ENCODE data around the gene S1PR4. TPM values are rescaled to one million over a fixed set of nuclear protein-coding genes. Genes with fewer than 3 reads are reported as not detected.
"Not testable (repeated sequence)": the region's sequence is repeated elsewhere in the genome, so short reads cannot be mapped to it uniquely, and the experiment has no call there.

S1PR4 gene
- total RNA-seq, 2 experiments from 2014 or later: 32.7 to 34.0 TPM

DNA sequence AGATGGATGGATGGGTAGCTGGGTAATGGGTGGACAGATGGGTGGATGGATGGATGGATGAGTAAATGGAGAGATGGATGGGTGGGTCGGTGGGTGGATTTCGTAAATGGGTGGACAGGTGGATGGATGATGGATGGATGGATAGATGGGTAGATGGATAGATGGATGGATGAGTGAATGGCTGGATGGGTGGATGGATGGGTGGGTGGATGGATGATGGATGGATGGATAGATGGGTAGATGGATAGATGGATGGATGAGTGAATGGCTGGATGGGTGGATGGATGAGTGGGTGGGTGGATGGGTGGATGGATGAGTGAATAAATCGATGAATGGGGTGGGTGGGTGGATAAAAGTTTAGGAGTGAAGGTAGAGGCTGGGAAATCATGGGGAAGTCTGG is 24.1 kb upstream of the S1PR4 start:
- H3K4me3 Mint-ChIP-seq; H3K4me1 Mint-ChIP-seq (ENCODE audit: low read depth); POLR2A ChIA-PET; CTCF ChIA-PET; H3K27ac Mint-ChIP-seq; H3K27me3 Mint-ChIP-seq; H3K9me3 Mint-ChIP-seq; DNase-seq: not testable (repeated sequence)
- peaks cover 27% of the 10 kb centered on the region for H3K36me3 Mint-ChIP-seq
- intact Hi-C loops (cut with micrococcal nuclease): loop anchor here (2.0 kb wide), 2 partner anchors 14 to 30 kb away; partner anchors contain the start of gene NCLN

DNA sequence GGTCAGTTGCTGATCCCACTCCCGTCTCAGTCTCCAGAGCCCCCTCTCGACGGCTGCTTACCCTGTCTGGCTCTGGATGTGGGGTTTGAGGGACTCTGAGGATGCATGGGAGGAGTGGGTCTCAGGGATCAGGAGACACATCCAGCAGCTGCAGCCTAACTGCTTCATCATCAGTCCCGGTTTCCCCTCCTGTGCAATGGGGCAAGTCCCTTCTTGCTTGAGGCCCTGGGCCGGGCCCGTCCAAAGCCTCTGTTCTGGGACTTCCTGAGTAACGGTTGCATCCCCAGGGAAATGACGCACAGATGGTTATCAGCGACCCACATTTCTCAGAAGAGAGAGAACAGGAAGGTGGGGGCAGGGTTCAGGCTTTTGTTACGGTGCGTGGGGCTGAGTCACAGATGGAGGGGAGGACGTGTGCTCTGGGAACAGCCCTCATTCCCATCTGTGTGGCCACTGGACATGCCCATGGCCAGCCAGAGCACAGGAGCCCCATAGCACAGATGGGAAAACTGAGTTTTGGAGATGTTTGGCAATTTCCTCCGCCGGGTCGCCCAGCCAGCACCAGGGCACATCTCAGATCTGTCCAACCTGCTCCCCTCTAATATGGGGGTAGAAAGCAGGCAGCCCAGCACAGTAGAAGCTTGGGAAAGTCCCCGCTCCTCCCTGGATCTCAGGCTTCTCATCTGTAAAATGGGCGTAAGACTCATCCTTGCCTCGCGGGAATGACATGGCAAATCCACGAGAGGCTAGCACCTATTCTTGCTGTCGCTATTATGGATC is 23.4 kb upstream of the S1PR4 start:
- DNase-seq: peak; percentile 95
- H3K4me1 Mint-ChIP-seq (ENCODE audit: low read depth): peaks cover 4% of the 10 kb centered on the region
- H3K9me3 Mint-ChIP-seq: peaks cover 5% of the 10 kb centered on the region
- intact Hi-C loops (cut with micrococcal nuclease): loop anchor here (1.0 to 2.0 kb wide), 3 partner anchors 14 to 30 kb away; partner anchors contain the start of gene NCLN
- no peak overlapping the region for H3K4me3 Mint-ChIP-seq
- CTCF ChIA-PET: interaction anchor here (0.9 to 1.3 kb wide), 2 partner anchors 9 to 47 kb away, joined by 3 to 4 read pairs; no protein-coding TSS in a partner anchor
- H3K36me3 Mint-ChIP-seq: peaks cover 32% of the 10 kb centered on the region
- no peak overlapping the region for H3K27ac Mint-ChIP-seq
- POLR2A ChIA-PET: no interaction called here
- H3K27me3 Mint-ChIP-seq: no peaks in the 10 kb centered on the region

DNA sequence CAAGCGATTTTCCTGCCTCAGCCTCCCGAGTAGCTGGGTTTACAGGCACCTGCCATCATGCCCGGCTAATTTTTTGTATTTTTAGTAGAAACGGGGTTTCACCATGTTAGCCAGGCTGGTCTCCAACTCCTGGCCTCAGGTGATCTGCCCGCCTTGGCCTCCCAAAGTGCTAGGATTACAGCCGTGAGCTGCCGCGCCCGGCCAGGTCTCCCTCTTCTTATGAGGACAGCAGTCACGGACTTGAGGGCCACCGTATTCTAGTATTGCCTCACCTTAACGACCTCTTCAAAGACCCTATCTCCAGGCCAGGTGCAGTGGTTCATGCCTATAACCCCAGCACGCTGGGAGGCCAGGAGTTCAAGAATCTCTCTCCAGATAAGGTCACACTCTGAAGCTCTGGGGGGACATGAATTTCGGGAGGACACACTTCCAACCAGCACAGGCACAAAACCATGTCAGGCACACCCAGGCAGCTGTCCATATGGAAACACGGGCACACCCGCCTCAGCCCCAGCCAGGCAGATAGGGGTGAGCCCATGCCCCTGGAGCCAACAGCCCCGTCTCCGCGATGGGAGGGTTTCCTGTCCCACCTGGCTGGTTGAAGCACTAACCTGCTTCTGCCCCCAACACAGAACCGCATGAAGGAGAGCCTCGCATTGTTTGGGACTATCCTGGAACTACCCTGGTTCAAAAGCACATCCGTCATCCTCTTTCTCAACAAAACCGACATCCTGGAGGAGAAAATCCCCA is 21.3 kb upstream of the S1PR4 start:
- Mint-ChIP-seq H3K9me3 (peaks cover 8% of the 10 kb centered on the region), H3K27ac (peak overlapping the region; percentile 55), H3K36me3 (peaks cover 47% of the 10 kb centered on the region), H3K4me1 (ENCODE audit: low read depth) (peaks cover 11% of the 10 kb centered on the region), H3K4me3 (no peak overlapping the region), H3K27me3 (no peaks in the 10 kb centered on the region)
- ChIA-PET POLR2A (no interaction called here), CTCF (interaction anchor here (1.0 to 1.1 kb wide), 3 partner anchors 9 to 28 kb away, joined by 3 to 6 read pairs (median 4); no protein-coding TSS in a partner anchor)
- no peak for DNase-seq
- intact Hi-C loops (cut with micrococcal nuclease): no loop called here

DNA sequence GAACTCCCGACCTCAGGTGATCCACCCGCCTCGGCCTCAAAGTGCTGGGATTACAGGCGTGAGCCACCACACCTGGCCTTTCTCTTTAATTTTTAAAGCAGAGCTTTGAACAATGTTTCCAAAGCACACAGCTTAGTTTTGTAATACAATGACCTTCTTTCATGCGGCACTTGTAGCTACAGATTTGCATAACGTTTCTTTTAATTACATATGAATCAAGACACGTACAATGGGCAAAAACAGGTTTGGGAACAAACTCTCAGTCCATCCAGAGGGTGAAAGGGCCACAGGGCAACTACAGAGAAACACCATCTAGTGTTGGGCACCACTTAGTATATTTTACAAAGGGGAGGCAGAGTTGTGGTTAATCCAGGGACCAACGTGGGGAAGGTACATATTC is 19.0 kb upstream of the S1PR4 start:
- Mint-ChIP-seq H3K27me3 (no peaks in the 10 kb centered on the region), H3K4me1 (ENCODE audit: low read depth) (peaks cover 18% of the 10 kb centered on the region), H3K36me3 (peaks cover 59% of the 10 kb centered on the region), H3K9me3 (peaks cover 8% of the 10 kb centered on the region), H3K4me3 (no peak overlapping the region), H3K27ac (no peak overlapping the region)
- CTCF ChIA-PET: interaction anchor here (0.9 to 3.9 kb wide), 6 partner anchors 12 to 56 kb away, joined by 3 to 37 read pairs (median 6); no protein-coding TSS in a partner anchor
- DNase-seq: no peak
- intact Hi-C loops (cut with micrococcal nuclease): no loop called here
- POLR2A ChIA-PET: no interaction called here

DNA sequence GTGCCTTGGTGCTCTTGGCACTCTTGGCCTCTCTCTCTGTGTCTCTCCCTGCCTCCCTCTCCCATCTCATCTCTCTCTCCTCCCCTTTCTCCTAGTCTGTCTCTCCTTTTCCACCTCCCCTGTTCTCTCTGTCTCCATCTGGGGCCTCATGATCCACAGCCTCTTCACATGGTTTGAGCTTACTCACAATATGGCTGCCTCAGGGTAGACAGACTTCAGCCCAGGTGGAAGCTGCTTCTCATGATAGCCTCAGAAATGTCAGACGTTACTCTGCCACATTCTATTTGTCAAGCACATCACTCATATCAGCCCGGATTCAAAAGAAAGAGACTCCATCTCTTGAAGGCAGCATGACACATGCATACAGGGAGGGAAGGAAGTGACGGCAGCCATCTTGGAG is 18.4 kb upstream of the S1PR4 start:
- CTCF ChIA-PET: interaction anchor here (0.9 to 3.9 kb wide), 6 partner anchors 13 to 56 kb away, joined by 3 to 37 read pairs (median 6); no protein-coding TSS in a partner anchor
- intact Hi-C loops (cut with micrococcal nuclease): loop anchor here (5.0 kb wide), 1 partner anchor 83 kb away; no protein-coding TSS in a partner anchor
- Mint-ChIP-seq H3K4me1 (ENCODE audit: low read depth) (peaks cover 18% of the 10 kb centered on the region), H3K27ac (peak overlapping the region; percentile 33), H3K27me3 (no peaks in the 10 kb centered on the region), H3K36me3 (peaks cover 59% of the 10 kb centered on the region), H3K9me3 (peaks cover 8% of the 10 kb centered on the region), H3K4me3 (no peak overlapping the region)
- DNase-seq: no peak
- POLR2A ChIA-PET: no interaction called here

DNA sequence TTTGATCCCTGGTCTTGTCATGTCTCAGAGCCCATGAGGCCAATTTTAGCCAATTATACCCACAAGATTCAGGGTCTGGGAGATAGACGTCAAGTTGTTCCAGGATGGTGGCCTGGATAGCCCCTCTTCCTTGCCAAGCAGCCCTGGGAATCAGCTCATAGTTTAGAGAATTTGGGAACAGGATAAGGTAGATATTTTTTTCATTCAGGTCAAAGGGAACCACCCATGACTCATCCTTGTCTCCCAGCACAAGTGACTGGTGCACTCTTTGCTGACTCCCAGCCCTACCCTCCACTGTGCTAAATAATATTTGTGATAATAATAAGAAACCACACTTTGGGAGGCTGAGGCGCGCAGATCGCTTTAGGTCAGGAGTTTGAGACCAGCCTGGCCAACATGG is 17.1 kb upstream of the S1PR4 start:
- Mint-ChIP-seq H3K36me3 (peaks cover 57% of the 10 kb centered on the region), H3K27ac (peak overlapping the region; percentile 46), H3K4me3 (no peak overlapping the region), H3K9me3 (peaks cover 8% of the 10 kb centered on the region), H3K27me3 (no peaks in the 10 kb centered on the region), H3K4me1 (ENCODE audit: low read depth) (peaks cover 23% of the 10 kb centered on the region)
- POLR2A ChIA-PET: no interaction called here
- DNase-seq: no peak
- CTCF ChIA-PET: interaction anchor here (0.6 to 3.9 kb wide), 10 partner anchors 15 to 210 kb away, joined by 3 to 37 read pairs (median 6); no protein-coding TSS in a partner anchor
- intact Hi-C loops (cut with micrococcal nuclease): loop anchor here (5.0 kb wide), 1 partner anchor 84 kb away; no protein-coding TSS in a partner anchor

DNA sequence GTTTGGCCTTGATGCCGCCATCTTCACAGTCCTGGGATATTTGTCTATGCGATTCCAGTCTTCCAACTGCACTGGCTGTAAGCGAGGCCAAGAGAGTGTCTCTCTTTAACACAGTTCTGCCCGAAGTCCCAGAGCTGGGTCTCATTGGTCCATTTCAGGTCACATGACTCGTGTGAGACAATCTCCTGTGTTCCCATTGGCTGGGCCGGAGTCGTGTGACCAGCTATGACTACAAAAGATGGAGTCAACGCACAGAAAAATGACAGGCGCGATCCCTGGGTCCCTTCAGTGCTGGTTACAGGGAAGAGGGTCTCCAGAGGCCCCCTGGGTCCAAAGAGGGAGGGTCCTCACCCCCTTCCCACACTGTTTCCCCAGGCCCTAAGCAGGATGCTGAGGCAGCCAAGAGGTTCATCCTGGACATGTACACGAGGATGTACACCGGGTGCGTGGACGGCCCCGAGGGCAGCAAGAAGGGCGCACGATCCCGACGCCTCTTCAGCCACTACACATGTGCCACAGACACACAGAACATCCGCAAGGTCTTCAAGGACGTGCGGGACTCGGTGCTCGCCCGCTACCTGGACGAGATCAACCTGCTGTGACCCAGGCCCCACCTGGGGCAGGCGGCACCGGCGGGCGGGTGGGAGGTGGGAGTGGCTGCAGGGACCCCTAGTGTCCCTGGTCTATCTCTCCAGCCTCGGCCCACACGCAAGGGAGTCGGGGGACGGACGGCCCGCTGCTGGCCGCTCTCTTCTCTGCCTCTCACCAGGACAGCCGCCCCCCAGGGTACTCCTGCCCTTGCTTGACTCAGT is 15.9 kb upstream of the S1PR4 start:
- ChIA-PET POLR2A (no interaction called here), CTCF (interaction anchor here (0.6 to 3.9 kb wide), 13 partner anchors 16 to 200 kb away, joined by 3 to 37 read pairs (median 5); no protein-coding TSS in a partner anchor)
- Mint-ChIP-seq H3K27ac (no peak overlapping the region), H3K27me3 (no peaks in the 10 kb centered on the region), H3K36me3 (peaks cover 48% of the 10 kb centered on the region), H3K4me3 (no peak overlapping the region), H3K9me3 (peaks cover 8% of the 10 kb centered on the region), H3K4me1 (ENCODE audit: low read depth) (peaks cover 20% of the 10 kb centered on the region)
- intact Hi-C loops (cut with micrococcal nuclease): loop anchor here (1.0 to 5.0 kb wide), 3 partner anchors 16 to 85 kb away; no protein-coding TSS in a partner anchor
- DNase-seq: peak; percentile 55

DNA sequence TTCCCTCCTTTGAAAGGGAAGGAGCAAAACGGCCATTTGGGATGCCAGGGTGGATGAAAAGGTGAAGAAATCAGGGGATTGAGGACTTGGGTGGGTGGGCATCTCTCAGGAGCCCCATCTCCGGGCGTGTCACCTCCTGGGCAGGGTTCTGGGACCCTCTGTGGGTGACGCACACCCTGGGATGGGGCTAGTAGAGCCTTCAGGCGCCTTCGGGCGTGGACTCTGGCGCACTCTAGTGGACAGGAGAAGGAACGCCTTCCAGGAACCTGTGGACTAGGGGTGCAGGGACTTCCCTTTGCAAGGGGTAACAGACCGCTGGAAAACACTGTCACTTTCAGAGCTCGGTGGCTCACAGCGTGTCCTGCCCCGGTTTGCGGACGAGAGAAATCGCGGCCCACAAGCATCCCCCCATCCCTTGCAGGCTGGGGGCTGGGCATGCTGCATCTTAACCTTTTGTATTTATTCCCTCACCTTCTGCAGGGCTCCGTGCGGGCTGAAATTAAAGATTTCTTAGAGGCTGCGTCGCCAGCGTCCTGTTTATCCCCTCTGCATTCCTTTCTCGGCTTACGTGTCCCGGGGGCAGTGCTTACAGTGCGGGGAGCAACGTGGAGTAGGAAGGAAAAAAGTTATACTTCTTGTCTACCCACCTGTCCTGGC is 15.2 kb upstream of the S1PR4 start:
- peak overlapping the region; percentile 20 for H3K27ac Mint-ChIP-seq
- ChIA-PET CTCF (interaction anchor here (0.6 to 2.5 kb wide), 13 partner anchors 13 to 213 kb away, joined by 3 to 27 read pairs (median 4); partner anchors contain the start of gene GNA15), POLR2A (no interaction called here)
- intact Hi-C loops (cut with micrococcal nuclease): loop anchor here (1.0 to 5.0 kb wide), 3 partner anchors 17 to 86 kb away; no protein-coding TSS in a partner anchor
- H3K9me3 Mint-ChIP-seq: peaks cover 8% of the 10 kb centered on the region
- peaks cover 20% of the 10 kb centered on the region for H3K4me1 Mint-ChIP-seq (ENCODE audit: low read depth)
- no peak overlapping the region for H3K4me3 Mint-ChIP-seq
- peak; percentile 78 for DNase-seq
- H3K36me3 Mint-ChIP-seq: peaks cover 45% of the 10 kb centered on the region
- no peaks in the 10 kb centered on the region for H3K27me3 Mint-ChIP-seq

DNA sequence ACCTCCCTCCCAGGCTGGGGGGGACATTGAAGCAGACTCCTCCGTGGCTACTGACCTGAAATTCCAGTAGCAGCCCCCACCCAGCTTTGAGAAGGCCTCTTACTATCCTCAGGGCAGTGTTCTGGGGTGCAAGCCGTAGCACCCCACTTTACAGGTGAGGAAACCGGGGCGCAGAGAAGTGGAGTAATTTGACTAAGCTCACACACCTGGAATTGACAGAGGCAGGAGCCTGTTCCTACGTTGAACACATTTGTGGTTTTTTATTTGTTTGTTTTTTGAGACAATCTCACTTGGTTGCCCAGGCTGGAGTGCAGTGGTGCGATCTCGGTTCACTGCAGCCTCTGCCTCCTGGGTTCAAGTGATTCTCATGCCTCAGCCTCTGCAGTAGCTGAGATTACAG is 14.6 kb upstream of the S1PR4 start:
- ChIA-PET POLR2A (interaction anchor here (1.1 kb wide), 1 partner anchor 22 kb away, joined by 3 read pairs; no protein-coding TSS in a partner anchor), CTCF (interaction anchor here (0.6 to 2.5 kb wide), 16 partner anchors 8 to 213 kb away, joined by 3 to 27 read pairs (median 4); partner anchors contain the start of gene GNA15)
- Mint-ChIP-seq H3K9me3 (peaks cover 8% of the 10 kb centered on the region), H3K27me3 (no peaks in the 10 kb centered on the region), H3K4me3 (no peak overlapping the region), H3K4me1 (ENCODE audit: low read depth) (peaks cover 20% of the 10 kb centered on the region), H3K36me3 (peaks cover 43% of the 10 kb centered on the region), H3K27ac (no peak overlapping the region)
- intact Hi-C loops (cut with micrococcal nuclease): loop anchor here (1.0 to 5.0 kb wide), 3 partner anchors 18 to 87 kb away; no protein-coding TSS in a partner anchor
- DNase-seq: no peak

DNA sequence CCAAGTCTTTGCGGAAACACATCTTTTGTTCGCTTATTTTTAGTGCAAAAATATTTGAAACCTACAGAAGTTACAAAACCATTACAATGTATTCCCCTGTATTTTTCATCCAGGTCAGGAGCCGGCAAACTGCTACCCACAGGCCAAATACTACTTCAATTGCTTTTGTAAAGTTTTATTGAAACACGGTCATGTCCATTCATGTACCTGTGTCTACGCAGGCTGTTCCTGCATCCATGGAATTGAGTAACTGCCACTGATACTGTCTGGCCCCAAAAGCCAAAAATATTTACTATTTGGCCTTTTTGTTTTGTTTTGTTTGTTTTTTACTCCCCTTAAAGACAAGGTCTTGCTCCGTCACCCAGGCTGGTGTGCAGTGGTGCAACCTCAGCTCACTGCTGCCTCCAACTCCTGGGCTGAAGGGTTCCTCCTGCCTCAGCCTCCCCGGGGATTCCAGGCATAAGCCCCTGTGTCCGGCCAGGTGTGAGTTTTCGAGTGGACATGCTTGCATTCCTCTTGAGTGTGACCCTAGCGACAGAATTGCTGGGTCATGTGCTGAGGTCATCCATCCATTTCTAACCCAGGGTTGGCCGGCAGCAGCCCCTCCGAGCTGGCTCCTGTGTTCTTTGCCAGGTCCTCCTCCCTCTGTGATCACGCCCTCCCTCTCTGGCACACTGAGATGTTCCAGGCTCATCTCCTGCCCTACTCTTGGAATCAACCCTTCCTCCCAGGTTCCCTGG is 10.9 kb upstream of the S1PR4 start:
- H3K4me1 Mint-ChIP-seq (ENCODE audit: low read depth): peaks cover 12% of the 10 kb centered on the region
- H3K36me3 Mint-ChIP-seq: peaks cover 16% of the 10 kb centered on the region
- no peak overlapping the region for H3K4me3 Mint-ChIP-seq
- H3K9me3 Mint-ChIP-seq: no peaks in the 10 kb centered on the region
- no peaks in the 10 kb centered on the region for H3K27me3 Mint-ChIP-seq
- intact Hi-C loops (cut with micrococcal nuclease): no loop called here
- CTCF ChIA-PET: no interaction called here
- DNase-seq: no peak
- H3K27ac Mint-ChIP-seq: no peak overlapping the region
- POLR2A ChIA-PET: no interaction called here

Measured in activated CD4-positive, alpha-beta memory T cell treated with anti-CD3 and anti-CD28 coated beads for 36 hours (primary cell).